ENCODE results near the gene CNN1. TPM values are rescaled to one million over a fixed set of nuclear protein-coding genes. Genes with fewer than 3 reads are reported as not detected.
A peak's percentile ranks its signal among the peaks of the same experiment; 100 is the strongest.

The CNN1 gene
- total and polyA plus RNA-seq, 2 experiments from 2014 or later, result 12.1 to 12.6 TPM

- Histone ChIP-seq H4K20me1 (ENCODE audit: insufficient read depth, poor library complexity, severe bottlenecking) (no peaks in the 10 kb centered on the region), H3K27me3 (no peaks in the 10 kb centered on the region), H3K4me1 (ENCODE audit: insufficient read depth) (no peaks in the 10 kb centered on the region), H3K9me3 (ENCODE audit: low read depth) (no peaks in the 10 kb centered on the region), H3K4me3 (no peak overlapping the region), H3K36me3 (replicated peaks; ENCODE audit: insufficient read depth, low read depth) (no peaks in the 10 kb centered on the region), H3K4me2 (no peak overlapping the region), H3K9me2 (replicated peaks; ENCODE audit: insufficient read depth) (no peaks in the 10 kb centered on the region), H3K79me2 (peaks cover 6% of the 10 kb centered on the region), H2AFZ (no peak overlapping the region), H3K27ac (no peak overlapping the region)
- TF ChIP-seq CTCF (IDR thresholded peaks at IDR 0.05; ENCODE audit: poor library complexity) (no peak), EZH2 (IDR thresholded peaks at IDR 0.05; ENCODE audit: borderline replicate concordance) (no peak), EZH2phosphoT487 (IDR thresholded peaks at IDR 0.05; ENCODE audit: low read depth, severe bottlenecking, unreplicated experiment) (no peak)
- 96% methylated on average over 9 of the region's 9 CpGs for WGBS (ENCODE audit: low lambda C conversion rate, missing lambda C conversion rate)
- DNase-seq (ENCODE audit: low spot score), result no peak
Observed at GRCh38 chr19:11519138-11519537, 19.5 kb upstream of the CNN1 start.

- under 1% methylated on average over 47 of the region's 47 CpGs for WGBS (ENCODE audit: low lambda C conversion rate, missing lambda C conversion rate)
- H3K4me1 ChIP-seq (ENCODE audit: insufficient read depth), result peaks cover 6% of the 10 kb centered on the region
Observed at GRCh38 chr19:11528551-11529341, 9.9 kb upstream of the CNN1 start, which contains the start of gene ECSIT. TSS of gene ECSIT (minus strand) at chr19:11529134. CDS start at chr19:11519170, 9,964 bp downstream.

GRCh38 chr19:11530432-11530831 lies 8.2 kb upstream of the CNN1 start:
- Histone ChIP-seq H3K4me3 (no peak overlapping the region), H3K27me3 (no peaks in the 10 kb centered on the region), H3K36me3 (replicated peaks; ENCODE audit: insufficient read depth, low read depth) (no peaks in the 10 kb centered on the region), H3K9me3 (ENCODE audit: low read depth) (no peaks in the 10 kb centered on the region), H3K27ac (no peak overlapping the region), H3K4me2 (no peak overlapping the region), H3K4me1 (ENCODE audit: insufficient read depth) (peaks cover 7% of the 10 kb centered on the region), H4K20me1 (ENCODE audit: insufficient read depth, poor library complexity, severe bottlenecking) (no peaks in the 10 kb centered on the region), H3K79me2 (peaks cover 19% of the 10 kb centered on the region), H3K9me2 (replicated peaks; ENCODE audit: insufficient read depth) (no peaks in the 10 kb centered on the region), H2AFZ (no peak overlapping the region)
- peak; percentile 73 for DNase-seq (ENCODE audit: low spot score)
- TF ChIP-seq EZH2phosphoT487 (IDR thresholded peaks at IDR 0.05; ENCODE audit: low read depth, severe bottlenecking, unreplicated experiment) (no peak), CTCF (IDR thresholded peaks at IDR 0.05; ENCODE audit: poor library complexity) (peak; percentile 17)
- WGBS (ENCODE audit: low lambda C conversion rate, missing lambda C conversion rate), result 22% methylated on average over 9 of the region's 9 CpGs

More at GRCh38 chr19:11528551-11529341, 9.9 kb upstream of the CNN1 start, which contains the start of gene ECSIT:
- H3K4me3 ChIP-seq, result peak within 1 kb of the TSS; percentile 48
- no peaks in the 10 kb centered on the region for H3K27me3 ChIP-seq
- no peaks in the 10 kb centered on the region for H3K9me2 ChIP-seq (replicated peaks; ENCODE audit: insufficient read depth)
- peaks cover 24% of the 10 kb centered on the region for H3K79me2 ChIP-seq
- peak within 1 kb of the TSS; percentile 88 for H3K4me2 ChIP-seq
- H3K27ac ChIP-seq, result peak within 1 kb of the TSS; percentile 84
- no peaks in the 10 kb centered on the region for H3K36me3 ChIP-seq (replicated peaks; ENCODE audit: insufficient read depth, low read depth)
- no peaks in the 10 kb centered on the region for H4K20me1 ChIP-seq (ENCODE audit: insufficient read depth, poor library complexity, severe bottlenecking)
- peak; percentile 98 for DNase-seq (ENCODE audit: low spot score)
- no peak for TF ChIP-seq EZH2phosphoT487 (IDR thresholded peaks at IDR 0.05; ENCODE audit: low read depth, severe bottlenecking, unreplicated experiment)
- TF ChIP-seq EZH2 (IDR thresholded peaks at IDR 0.05; ENCODE audit: borderline replicate concordance), result no peak
- TF ChIP-seq CTCF (IDR thresholded peaks at IDR 0.05; ENCODE audit: poor library complexity), result no peak
- H2AFZ ChIP-seq, result peak within 1 kb of the TSS; percentile 55
- H3K9me3 ChIP-seq (ENCODE audit: low read depth), result no peaks in the 10 kb centered on the region
